ENCODE measurements around the gene NXPH4.

NXPH4 gene

DNA sequence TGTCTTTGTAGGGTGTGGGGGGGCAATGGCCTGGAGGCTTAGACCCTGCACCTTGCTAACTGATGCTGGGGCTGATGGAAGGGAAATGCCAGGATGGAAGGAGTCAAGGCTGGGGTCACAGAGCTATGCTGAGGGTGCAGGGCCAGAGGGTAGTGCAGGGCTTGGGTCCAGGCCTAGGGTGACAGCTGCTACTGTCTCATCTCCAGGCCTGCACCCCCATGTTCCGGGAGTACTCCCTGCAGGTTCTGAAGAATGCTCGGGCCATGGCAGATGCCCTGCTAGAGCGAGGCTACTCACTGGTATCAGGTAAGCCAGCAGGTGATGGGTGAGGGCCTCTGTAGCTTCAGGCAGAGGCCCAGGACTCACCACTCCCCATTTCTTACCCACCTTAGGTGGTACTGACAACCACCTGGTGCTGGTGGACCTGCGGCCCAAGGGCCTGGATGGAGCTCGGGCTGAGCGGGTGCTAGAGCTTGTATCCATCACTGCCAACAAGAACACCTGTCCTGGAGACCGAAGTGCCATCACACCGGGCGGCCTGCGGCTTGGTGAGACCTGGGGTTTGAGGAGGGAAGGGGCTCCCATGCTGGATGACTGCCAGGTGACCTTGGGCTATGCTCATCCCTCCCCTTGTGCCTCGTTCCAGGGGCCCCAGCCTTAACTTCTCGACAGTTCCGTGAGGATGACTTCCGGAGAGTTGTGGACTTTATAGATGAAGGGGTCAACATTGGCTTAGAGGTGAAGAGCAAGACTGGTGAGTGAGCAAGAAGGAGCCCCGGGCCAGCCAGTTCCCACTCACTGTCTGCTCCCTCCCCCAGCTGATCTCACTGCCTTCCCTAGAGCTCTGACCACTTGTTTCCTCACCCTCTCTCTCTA is 17.0 kb downstream of the NXPH4 start:
- DNase-seq: no peak

DNA sequence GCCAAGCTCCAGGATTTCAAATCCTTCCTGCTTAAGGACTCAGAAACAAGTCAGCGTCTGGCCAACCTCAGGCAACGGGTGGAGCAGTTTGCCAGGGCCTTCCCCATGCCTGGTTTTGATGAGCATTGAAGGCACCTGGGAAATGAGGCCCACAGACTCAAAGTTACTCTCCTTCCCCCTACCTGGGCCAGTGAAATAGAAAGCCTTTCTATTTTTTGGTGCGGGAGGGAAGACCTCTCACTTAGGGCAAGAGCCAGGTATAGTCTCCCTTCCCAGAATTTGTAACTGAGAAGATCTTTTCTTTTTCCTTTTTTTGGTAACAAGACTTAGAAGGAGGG is 17.6 kb downstream of the NXPH4 start:
- DNase-seq: no peak

DNA sequence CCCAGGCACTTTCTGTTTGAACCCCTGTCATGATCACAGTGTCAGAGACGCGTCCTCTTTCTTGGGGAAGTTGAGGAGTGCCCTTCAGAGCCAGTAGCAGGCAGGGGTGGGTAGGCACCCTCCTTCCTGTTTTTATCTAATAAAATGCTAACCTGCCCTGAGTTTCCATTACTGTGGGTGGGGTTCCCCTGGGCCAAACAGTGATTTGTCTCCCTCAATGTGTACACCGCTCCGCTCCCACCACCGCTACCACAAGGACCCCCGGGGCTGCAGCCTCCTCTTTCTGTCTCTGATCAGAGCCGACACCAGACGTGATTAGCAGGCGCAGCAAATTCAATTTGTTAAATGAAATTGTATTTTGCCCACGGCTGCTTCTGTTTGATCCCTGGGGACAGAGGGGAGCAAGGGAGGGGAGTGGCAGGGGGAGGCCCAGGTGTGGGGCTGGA is 18.0 kb downstream of the NXPH4 start:
- DNase-seq: no peak

DNA sequence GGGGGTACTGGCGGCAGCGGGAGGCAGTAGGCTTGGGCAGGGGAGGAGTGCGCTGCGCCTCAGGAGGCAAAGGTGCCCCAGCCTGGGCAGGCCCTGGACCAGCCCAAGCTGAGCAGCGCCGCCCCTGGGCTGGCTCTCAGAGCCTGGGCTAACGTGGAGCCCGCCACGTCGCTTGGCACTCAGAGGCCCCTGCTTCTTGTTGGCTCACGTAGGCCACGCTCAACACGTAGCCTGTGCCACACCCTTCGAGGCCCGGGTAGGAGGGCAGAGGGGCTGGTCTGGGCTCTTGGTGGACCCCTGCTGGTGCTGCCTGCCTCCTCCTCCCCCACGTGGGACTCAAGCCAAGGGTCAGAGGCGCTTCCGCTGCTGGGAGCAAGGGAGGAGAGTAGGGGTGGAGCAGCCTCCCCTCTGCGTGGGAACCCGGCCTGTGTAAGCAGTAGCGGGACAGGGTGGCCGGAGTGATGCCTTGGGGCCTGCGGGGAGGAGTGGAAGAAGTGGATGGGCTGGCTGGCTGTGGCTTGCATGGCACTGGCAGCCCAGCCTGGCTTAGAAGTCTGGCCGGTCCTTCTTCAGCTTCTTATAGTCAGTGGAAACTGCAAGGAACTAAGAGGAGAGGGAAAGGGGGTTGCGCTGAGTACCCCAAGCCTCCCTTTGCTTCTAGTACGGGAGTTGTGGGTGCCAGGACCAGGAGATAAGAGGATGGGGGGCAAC is 18.6 kb downstream of the NXPH4 start:
- DNase-seq: no peak

DNA sequence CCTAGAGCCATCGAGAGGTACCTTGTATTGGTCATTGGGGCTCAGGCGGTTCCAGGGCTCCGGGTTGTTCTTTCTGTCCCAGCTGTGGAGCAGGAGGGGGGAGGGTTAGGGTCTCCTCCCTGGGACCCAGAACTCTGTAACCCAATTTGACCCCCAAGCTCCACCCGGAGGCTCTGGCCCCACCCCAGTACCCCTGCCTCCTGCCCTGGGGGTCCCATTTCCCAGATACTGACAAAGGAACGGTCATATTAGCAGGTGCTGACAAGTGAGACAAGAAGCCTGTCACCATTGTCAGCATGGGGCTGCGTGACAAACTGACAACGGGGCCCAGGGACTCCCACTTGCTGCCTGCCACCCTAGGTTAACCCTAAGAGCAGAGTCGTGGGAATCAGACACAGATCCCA is 19.1 kb downstream of the NXPH4 start:
- no peak for DNase-seq

DNA sequence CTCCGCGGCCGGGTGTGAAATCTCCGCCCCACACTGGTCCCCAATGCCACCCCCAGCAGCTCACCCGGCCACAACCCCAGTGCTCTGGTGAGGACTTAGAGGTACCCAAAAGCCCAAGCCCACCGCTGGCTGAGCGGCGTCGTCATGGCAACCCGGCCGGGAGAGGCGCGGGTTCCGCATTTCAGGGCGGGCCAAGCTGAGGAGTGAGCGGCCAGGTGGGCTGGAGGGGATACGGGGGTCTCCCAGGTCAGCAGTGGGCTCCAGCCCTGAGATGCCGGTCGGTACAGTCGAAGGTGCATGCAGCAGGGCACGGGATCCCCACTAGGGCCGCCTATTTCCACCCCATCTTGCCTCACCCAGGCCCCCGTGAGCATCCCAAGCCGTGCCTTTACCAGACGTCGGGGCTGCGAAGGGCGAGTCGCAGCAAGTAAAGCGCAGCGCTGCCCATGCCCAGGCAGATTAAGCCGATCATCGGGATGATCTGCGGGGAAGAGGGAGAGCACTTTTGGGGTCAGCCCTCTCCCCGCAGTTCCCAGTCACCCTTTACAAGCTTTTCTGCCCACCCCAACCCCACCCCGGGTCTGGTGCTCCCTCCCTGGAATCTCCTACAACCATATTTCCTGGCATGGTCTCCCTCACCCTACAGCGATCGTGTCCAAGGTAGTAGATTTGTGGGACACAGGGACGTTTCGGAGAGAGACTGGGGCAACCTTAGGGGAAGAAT is 19.8 kb downstream of the NXPH4 start:
- no peak for DNase-seq

DNA sequence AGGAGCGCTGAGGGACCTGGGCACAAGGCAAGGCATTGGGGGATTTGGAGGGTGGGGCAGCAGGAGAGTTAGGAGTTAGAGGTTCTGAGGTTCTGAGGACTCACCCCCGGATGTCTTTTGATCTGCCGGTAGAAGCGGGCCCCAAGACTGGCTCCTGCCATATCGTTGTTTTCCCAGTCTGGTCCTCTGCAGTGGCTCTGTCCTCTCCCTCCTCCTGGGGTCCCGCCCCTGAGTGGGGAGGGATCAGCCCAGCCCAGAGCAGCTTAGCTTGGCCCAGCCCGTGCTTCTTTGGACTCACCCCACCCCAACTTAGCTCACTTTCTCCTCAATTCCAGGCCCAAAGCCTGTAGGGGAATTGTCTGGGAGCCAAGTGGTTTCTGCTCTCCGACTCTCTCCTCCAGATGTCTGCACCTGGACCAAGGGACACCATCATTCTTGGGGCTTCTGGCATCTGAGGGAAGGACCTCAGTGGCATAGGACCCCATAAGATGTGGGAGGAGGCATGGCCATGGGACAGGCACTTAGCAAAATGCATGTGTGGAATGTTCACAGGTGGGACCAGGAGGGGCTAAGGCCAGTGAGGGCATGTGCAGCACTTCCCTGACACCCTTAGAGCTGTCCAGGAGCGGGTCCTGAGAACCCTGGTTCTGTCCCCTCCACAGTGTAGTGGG is 20.5 kb downstream of the NXPH4 start:
- no peak for DNase-seq

DNA sequence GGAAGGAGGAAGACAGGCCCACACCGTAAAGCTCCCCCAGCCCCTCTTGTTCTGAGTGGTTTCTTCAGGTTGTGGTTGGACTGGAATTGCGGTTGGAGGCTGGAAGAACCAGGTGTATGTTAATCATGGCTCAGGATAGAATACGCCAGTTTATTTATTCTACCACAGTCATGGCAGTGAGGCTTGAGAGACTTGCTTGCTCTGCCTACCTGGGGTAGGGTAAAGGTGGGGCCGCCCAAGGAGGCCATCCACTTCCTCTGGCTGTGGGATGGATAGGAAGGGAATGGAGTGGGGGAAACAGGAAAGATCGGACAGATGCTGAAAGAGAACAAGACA is 21.0 kb downstream of the NXPH4 start:
- no peak for DNase-seq

DNA sequence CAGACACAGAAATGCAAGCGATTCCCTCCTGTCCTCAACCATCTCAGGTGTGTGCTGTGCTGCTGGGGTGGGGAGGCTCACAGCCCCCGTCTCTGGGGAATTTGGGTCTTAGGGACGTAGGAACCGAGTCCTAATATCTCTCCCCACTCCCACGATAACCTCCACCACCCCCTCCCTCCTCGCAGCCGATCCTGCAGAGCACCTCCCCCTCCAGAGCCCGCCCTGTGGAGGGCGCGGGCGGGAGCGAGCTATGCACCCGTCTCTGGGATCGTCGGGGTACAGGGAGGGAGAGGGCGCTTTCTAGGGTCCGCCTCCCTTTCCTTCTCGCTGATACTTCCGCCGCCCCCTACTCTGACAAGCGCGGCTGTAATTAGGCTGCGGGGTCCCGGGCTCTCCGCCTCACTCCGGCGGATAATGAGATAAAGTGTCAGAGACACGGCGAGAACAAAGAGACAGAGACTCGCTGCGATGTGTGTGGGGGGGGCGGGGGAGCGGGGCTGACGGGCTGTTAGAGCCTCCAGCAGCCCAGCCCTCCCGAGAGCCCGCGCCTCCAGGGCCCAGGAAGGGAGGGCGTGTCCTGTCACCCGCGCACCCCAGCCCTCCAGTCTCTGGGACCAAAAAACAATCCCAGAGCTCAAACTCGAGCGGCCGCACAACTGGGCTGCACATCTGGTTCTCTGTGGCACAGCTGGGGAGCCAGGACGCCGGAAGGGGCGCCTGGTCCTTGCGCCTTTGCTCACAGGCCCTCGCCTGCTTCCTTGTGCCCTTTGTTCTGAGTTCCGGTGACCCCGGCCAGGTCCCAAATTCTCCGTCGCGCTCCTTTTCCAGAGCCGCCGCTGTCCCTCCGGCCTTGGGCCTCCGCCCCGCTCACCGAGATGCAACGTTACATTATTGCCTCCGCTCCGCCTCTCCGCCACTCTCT is 21.6 kb downstream of the NXPH4 start:
- DNase-seq: peak; percentile 47

DNA sequence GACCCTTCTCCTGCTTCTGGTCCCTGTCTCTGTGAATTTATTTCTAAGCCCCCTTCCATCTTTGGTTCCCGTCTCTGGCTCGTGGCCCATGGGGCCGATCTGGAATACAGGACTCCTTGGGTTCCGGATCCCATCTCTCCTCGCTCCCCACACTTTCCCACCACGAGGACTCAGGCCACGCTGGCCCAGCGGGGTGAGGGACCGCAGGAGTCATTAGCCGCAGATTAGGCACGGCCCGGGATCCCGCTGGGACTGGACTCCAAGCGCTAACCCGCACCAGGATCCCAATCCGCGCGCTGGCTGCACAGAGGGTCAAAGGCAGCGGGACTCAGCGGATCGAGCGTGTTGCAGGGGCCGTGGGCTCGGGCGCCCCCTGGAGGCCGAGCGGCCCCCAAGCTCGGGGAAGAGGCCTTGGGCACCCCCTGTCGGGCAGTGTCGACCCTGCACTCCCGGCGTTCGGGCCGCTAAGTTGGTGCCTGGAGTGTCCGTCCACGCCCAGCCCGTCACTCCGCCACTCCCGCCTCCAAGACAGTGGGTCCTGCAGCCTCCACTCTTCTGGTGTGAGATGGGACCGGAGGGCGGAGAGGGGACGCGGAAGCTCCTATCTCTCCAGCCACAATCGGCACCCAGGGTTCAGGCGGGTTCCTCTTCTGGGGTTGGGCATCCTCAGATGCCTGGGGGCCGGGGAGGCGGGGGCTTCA is 22.4 kb downstream of the NXPH4 start:
- DNase-seq: peak; percentile 64

DNA sequence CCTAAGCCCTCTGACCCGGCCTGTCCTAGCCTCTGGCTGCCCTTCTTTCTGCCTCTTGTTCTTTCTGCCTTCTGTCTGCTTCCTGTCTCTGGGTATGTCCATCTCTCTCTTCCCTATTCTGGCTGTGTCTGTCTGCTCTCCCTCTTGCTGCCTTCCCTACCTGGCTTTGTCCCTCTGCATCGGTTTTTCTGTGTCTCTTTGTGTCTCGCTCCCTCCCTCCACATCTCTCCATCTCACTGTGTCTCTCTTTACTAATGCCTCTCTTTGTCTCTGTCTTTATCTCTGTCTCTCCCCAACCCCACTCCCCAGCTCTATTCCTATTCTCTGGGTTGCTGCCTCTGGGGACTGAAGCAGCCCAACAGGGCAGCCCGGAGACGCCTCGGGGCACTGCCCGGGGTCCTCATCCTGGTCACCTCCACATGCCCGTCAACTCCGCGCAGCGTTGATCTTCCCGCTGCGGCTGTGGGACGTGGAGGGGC is 23.0 kb downstream of the NXPH4 start:
- no peak for DNase-seq

DNA sequence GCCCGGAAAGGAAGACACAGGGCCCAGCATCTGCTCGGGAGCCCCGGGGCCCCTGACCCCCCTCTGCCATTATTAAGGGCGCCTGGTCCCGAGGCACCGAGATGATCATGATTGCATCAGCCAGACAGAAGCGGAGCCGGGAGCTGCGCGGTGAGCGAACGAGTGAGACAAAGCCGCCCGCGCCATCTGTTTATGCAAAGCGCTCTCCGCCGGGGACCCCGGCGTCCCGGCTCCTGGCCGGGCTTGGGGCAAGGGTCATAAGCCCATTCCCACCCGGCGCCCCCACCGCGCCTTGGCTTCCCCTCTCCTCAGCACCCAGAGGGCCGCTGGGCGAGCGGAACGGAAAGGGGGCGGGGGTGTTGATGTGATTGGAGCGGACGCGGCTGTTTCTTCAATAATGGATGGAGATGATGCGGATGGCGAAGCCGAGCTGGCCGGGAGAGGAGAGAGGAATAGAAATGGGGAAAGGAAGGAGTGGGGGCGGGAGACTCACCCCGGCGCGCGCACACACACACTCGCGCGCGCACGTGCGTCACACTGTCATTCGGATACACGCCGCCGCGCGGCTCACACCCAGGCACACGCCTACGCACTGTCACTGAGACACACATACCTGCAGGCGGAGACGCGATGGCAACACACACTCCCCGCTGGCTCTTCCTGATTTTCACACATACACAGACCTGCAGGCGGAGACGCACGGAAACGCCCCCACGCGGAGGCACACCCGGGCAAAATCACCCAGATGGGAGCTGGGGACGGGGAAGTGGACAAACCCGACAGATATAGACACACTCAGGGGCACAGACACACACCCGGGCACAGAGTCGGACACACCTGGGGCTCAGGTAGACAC is 23.7 kb downstream of the NXPH4 start:
- peak; percentile 69 for DNase-seq

DNA sequence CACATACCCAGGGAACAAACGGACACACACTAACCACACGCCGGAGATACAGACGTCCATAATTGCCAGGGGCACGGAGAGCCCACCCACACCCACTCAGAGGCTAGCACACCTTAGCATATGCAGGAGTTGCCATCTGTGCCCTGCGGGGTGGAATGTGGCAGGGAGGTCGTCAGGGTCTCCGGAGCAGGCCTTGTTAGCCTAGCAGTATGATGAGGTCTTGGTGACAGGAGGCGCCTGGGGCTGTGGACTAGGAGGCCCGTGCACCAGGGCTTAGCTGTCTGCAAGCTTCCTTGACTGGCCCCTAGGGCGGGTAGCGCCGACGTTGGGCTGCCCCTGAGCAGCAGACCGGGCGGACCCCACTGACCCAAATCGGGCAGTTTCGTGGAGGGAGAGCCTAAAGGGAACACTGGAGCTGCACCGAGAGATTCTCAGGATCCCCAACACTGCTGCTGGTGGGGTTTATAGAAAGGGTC is 24.4 kb downstream of the NXPH4 start:
- DNase-seq: peak; percentile 32

DNA sequence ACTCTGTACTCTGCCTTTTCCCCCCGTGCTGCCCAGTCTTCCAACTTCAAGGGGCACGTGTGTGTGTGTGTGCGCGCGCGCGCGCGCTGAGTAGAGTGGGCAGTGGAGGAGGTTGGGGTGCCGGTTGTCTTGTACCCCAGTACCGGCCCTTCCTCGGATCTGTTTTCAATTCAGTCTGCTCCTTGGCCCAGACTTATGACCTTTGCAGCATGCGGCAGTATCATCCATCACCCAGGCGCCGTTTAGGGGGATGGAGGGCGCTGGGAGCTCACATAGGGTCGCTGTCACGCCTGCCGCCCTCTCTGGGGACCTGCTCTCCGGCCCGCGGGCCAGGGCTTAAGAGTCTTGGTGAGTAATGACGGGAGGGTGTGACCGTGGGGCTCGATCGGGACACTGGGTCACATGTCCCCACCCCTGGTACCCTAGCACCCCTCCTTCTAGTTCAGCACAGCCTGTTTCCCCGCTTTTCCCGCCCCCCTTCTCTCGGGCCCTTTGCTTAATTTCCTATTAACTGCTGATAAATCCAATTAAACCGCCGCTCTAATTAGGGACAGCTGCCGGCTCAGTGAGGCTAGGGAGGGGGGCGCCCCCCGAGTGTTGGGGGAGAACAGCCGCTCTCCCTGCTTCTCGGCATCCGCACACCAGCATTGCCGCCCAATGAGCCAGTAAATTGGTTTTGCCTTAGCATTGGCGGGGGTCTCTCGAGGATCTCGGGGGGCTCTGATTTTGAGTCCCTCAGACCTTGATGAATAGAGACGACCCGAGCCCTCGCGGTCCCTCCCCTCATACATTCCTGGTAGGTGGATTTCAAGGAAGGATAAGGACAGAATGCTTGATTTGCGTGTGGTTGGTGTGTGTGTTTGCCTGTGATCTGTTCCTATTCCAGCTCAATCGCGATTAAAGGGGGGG is 25.1 kb downstream of the NXPH4 start:
- peak; percentile 19 for DNase-seq

DNA sequence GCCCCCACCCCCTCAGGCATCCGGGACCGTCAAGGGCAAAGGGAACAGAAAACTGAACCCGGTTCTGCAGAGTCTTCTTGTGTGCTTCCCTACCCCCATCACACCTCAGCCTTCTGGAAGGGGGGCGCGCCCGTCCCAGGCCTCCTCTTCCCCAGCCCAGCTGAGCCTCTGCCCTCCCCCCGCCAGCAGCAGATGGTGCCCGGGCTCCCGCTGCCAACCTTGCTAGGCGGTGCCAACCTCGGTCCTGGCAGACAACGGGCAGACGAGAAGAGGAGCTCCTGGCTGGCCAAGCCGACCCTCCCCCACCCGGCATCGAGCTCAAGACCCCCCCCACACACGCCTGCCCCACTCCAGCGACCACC is 25.7 kb downstream of the NXPH4 start:
- DNase-seq: peak; percentile 62

DNA sequence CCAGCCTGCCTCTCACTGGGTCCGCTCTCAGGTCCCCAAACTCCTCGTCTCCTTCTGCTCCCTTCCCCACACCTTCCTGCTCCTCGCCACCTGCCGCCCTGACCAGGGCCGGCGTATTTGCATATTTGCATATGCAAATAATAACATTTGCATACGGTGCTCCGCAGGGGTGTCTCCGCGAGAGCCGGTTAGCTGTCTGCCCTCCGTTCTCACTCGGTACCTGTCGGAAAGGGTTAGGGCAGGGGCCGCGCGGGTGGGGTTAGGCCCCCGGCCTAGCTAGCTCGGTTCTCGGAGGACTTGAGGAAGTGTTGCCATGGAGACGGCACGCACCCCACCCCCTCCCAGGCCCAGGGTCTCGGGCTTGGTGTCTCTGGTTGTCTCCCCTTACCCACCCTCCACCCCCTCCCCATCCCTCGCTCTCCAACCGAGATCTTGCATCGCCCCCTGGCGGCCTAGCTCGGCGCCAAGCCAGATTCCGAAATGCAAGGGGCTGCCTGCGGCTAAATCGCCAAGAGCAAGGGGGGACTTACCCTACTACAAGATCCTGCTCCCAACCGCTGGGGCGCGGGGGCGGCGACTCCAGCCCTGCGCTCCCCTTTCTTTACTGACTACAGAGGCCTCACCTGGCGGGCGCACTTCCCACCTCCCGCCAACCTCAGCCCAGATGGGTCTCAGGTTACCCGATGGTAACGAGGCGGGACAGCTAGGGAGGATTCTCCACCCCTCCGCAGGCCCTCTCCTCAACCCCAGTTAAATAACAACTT is 26.3 kb downstream of the NXPH4 start:
- DNase-seq: peak; percentile 85

DNA sequence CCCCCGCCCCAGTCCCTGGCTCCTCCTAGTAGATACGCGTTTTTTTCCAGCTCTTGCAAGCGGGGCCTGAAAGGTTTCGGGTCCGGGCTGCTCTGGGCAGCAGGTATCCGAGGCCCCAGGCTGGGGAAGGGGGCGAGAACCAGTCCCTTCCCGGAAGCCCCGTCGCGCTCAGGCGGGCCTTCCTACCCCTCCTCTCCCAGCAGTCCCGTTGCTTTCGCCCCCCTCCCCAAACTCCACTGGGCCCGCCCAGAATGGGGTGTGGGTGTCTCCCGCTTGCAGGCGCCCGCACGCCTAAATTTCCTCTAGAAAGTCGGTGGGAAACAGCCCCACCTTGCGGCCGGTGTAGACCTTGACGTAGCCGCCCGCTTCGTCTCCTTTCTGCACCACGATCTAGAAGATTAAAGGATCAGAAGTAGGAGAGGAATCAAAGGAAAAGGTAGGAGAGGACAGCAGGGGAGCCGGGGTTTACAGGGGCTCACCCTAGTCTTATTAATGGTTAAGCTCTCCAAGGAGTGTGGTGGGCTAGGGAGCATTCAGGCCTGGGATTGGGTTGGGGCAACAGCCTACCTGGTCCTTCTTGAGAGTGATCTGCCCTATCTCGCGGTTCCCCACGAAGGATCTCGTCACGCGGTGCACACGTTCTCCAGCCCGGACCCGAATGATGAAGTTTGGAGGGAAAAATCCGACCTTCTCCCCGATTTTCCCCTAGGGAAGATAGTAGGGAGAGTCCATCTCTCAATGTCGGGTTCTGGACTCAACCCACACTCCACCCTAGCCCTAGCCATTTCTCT is 27.1 kb downstream of the NXPH4 start:
- DNase-seq: peak; percentile 79

DNA sequence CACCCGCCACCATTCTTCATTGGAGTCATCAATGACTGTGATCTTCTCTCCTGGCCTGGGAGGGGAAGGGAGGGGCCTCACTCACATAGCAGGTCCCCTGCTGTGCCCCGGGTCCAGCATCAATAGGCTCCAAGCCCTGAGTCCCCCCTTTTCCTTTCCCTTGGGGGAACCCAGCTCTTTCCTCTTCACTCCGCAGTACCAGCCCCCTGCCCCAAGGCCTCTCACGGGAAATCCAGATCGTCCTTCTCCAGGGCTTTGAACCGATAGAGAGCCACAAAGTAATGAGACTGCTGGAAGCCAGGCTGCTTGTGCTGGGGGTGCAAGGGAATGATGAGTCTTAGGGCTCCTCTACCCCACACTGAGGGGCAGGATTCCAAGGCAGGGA is 27.7 kb downstream of the NXPH4 start:
- DNase-seq: no peak
